SH-SY5Y (cell line): ENCODE data around the gene GPC3.

Source experiments
- GATA2 ChIP-seq: IDR thresholded peaks from 2 replicates; pipeline ENCODE4 v1.6.1; 2011; ENCODE audit warnings: mild to moderate bottlenecking, low read depth, low read length
- GATA3 ChIP-seq: IDR thresholded peaks from 2 replicates; pipeline ENCODE4 v1.6.1; 2011; ENCODE audit warnings: low read depth, mild to moderate bottlenecking, low read length, moderate library complexity

- TF ChIP-seq GATA3 (no peak), GATA2 (no peak)
Measured at GRCh38 chrX:133897593-133898163, 87.7 kb downstream of the GPC3 start.
